Muscle layer of colon (tissue), 2 donors: ENCODE results near the gene DPM3.
"Not testable (repeated sequence)": the region's sequence is repeated elsewhere in the genome, so short reads cannot be mapped to it uniquely, and the experiment has no call there.

Experiments used
- H3K27ac ChIP-seq: one replicate; pipeline ENCODE4 v1.7.0; 2013; ENCODE audit warnings: low read depth, mild to moderate bottlenecking, low read length, moderate library complexity
- H3K27me3 ChIP-seq, 2 donors: one replicate each; pipeline ENCODE4 v1.7.0; 2013; ENCODE audit warnings: low read length in 2 of 2, mild to moderate bottlenecking in 2 of 2; ENCODE audit not compliant: insufficient read depth in 2 of 2, control insufficient read depth in 1 of 2
- H3K36me3 ChIP-seq: one replicate; pipeline ENCODE4 v1.7.0; 2013; ENCODE audit warnings: mild to moderate bottlenecking, low read length; ENCODE audit not compliant: insufficient read depth
- H3K4me1 ChIP-seq: one replicate; pipeline ENCODE4 v1.7.0; 2013; ENCODE audit warnings: mild to moderate bottlenecking, low read length; ENCODE audit not compliant: insufficient read depth
- H3K4me3 ChIP-seq, 2 donors: one replicate each; pipeline ENCODE4 v1.7.0; 2013; ENCODE audit warnings: low read length in 2 of 2, low read depth in 1 of 2, mild to moderate bottlenecking in 1 of 2, moderate library complexity in 1 of 2
- H3K9ac ChIP-seq: one replicate; pipeline ENCODE4 v1.7.0; 2013; ENCODE audit warnings: low read length
- H3K9me3 ChIP-seq: one replicate; pipeline ENCODE4 v1.7.0; 2013; ENCODE audit warnings: mild to moderate bottlenecking, low read length
- donor health status: abdominal sarcoma.
- donor health status: Adenocarcinoma of cecum.

Gene DPM3

DNA sequence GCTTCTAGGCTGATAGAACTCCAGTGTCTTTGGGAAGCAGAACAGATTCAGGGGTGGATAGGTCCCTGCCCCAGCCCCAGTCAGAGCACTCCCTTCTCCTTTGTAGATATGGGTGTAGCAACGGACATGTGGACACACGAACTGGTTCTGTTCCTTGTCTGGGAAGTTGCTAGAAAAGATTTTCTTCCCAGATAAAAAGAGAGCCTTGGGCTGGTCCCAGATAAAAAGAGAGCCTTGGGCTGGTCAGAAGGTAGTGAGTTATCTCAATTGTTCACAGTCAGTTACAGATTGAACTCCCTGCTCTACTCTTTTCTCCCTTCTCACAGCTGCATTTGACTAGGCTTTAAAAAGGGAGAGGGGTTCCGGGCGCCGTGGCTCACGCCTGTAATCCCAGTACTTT, 20.1 kb downstream of the DPM3 start:
- Histone ChIP-seq H3K9ac (no peak overlapping the region), H3K27ac (no peak overlapping the region)

DNA sequence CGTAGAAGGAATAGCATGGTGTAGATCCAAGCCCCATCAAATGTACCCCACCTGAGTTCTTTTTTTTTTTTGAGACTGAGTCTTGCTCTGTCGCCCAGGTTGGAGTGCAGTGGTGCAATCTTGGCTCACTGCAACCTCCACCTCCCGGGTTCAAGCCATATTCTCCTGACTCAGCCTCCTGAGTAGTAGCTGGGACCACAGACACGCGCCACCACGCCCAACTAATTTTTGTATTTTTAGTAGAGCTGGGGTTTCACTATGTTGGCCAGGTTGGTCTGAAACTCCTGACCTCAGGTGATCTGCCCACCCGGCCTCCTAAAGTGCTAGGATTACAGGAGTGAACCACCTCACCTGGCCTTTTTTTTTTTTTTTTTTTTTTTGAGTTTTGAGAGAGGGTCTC, 22.2 kb downstream of the DPM3 start:
- H3K27ac ChIP-seq: not testable (repeated sequence)

More for the DNA sequence above, 20.1 kb downstream of the DPM3 start:
- Histone ChIP-seq H3K27me3 (no peaks in the 10 kb centered on the region), H3K4me3 (no peak overlapping the region), H3K9me3 (no peaks in the 10 kb centered on the region), H3K36me3 (no peaks in the 10 kb centered on the region), H3K4me1 (no peaks in the 10 kb centered on the region)

DNA sequence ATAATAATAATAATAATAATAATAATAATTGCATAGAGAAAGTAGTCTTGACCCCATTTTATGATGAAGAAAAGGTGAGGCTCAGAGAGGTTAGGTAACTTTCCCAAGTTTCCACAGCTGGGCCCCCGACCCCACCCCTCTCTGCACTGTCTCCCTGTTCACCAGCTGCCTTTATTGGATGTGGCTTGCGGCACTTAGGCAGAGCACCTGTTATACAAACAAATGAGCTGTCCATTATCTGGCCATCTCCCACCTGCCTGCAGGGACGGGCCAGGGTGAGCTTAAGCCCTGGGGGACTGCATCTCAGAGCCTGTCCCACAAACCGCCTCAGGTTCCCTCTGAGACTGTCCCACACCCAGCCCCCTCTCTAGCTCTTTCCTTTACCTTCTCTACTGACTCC, 22.7 kb downstream of the DPM3 start:
- H3K9ac ChIP-seq: no peak overlapping the region
- H3K4me3 ChIP-seq: no peak overlapping the region
- H3K27me3 ChIP-seq: no peaks in the 10 kb centered on the region
- no peaks in the 10 kb centered on the region for H3K4me1 ChIP-seq
- no peak overlapping the region for H3K27ac ChIP-seq
- no peaks in the 10 kb centered on the region for H3K36me3 ChIP-seq
- H3K9me3 ChIP-seq: no peaks in the 10 kb centered on the region

More for the DNA sequence above, 22.2 kb downstream of the DPM3 start:
- H3K36me3 ChIP-seq, H3K4me1 ChIP-seq, H3K9me3 ChIP-seq, H3K27me3 ChIP-seq, H3K4me3 ChIP-seq, H3K9ac ChIP-seq: not testable (repeated sequence)

DNA sequence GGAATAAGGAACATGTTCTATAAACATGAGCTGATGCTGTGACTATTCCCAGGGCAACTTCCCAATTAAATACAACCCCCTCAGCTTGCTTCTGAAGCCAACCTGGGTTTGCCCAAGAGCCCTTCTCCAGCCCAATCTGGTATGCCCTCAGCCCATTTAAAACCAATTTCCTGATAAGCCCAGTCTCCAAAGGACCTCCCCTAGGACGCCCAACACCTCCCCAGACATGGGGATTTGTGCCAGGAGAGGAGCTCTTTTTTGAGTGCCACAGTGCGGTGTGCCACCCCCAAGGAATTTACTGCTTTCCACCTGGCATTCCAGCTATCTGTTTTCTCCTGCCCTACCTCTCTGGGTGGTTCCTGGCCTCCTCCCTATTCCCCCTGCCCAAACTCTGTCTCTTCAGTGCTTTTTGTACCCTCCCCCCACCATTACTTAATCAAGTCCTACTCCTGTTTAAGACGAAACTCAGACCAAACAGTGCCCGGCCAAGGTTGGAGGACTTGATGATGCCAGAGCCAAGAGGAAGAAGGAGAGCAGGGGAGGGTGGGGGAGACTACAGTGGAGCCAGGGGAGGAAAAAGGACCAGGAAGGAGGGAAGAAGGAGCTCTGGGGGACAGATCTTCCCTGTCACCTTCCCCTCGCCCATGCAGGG, 24.1 kb downstream of the DPM3 start:
- Histone ChIP-seq H3K9ac (no peak overlapping the region), H3K4me1 (no peaks in the 10 kb centered on the region), H3K27me3 (no peaks in the 10 kb centered on the region), H3K27ac (no peak overlapping the region), H3K4me3 (no peak overlapping the region), H3K36me3 (no peaks in the 10 kb centered on the region), H3K9me3 (no peaks in the 10 kb centered on the region)

DNA sequence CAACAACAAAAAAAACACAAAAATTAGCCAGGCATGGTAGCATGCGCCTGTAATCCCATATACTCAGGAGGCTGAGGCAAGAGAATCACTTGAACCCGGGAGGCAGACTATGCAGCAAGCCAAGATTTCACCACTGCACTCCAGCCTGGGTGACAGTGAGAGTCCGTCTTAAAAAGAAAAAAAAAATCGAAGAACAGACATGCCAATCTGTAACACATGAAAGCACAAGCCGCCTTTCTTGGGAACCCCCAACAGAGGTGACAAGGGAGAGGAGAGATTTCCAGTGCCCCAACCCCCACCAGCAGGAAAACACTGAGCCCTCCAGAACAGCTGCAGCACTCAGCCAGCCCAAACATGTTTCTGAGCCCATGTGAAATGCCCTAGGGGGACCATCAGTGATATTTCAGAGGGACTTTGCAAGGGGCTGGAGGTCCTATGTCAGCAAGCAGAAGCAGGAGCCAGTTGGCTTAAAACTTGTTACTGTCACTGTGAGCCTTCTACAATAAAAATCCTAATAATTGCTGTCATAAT, 26.8 kb downstream of the DPM3 start:
- Histone ChIP-seq H3K4me1 (no peaks in the 10 kb centered on the region), H3K27ac (no peak overlapping the region), H3K36me3 (no peaks in the 10 kb centered on the region), H3K4me3 (no peak overlapping the region), H3K27me3 (no peaks in the 10 kb centered on the region), H3K9me3 (no peaks in the 10 kb centered on the region), H3K9ac (no peak overlapping the region)

DNA sequence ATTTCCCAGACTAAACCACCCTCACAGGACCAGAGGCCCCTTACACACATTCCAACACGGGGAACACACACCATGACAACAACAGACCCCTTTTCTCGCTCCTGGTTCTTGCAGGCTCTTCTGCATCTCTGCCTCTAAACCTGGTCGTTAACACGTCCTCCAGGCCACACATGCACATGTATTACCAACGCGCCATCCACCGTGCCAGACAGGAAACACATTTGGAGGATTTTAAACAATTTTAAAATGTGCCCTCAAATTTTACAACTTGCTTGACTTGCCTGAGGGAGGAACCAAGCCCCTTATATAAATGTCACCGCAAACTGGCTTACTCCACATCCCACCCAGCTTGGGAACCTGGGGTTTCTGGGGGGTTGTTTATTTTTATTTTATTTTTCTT, 29.5 kb downstream of the DPM3 start:
- no peaks in the 10 kb centered on the region for H3K4me1 ChIP-seq
- no peaks in the 10 kb centered on the region for H3K27me3 ChIP-seq
- H3K9me3 ChIP-seq: no peaks in the 10 kb centered on the region
- no peak overlapping the region for H3K4me3 ChIP-seq
- H3K9ac ChIP-seq: no peak overlapping the region
- no peak overlapping the region for H3K27ac ChIP-seq
- no peaks in the 10 kb centered on the region for H3K36me3 ChIP-seq

DNA sequence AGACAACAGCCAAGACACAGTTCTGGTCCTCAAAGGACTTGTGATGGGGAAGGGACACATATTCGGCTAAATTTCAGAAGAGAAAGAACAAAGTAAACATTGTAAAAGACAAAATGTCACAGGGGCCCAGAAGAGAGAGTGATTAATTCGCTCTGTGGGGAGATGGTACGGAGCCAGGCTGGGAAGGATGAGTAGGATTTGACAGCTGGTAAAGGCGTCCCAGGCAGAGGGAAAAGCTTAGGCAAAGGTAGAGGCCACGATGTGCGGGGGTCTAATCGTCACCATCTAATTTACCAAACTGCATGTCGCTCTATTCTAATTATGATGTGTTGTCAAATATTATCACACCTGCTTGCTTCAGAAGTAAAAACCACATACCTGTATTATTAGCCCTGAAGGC, 29.9 kb downstream of the DPM3 start:
- Histone ChIP-seq H3K4me3 (no peak overlapping the region), H3K9ac (no peak overlapping the region), H3K36me3 (no peaks in the 10 kb centered on the region), H3K27me3 (no peaks in the 10 kb centered on the region), H3K27ac (no peak overlapping the region), H3K9me3 (no peaks in the 10 kb centered on the region), H3K4me1 (no peaks in the 10 kb centered on the region)

DNA sequence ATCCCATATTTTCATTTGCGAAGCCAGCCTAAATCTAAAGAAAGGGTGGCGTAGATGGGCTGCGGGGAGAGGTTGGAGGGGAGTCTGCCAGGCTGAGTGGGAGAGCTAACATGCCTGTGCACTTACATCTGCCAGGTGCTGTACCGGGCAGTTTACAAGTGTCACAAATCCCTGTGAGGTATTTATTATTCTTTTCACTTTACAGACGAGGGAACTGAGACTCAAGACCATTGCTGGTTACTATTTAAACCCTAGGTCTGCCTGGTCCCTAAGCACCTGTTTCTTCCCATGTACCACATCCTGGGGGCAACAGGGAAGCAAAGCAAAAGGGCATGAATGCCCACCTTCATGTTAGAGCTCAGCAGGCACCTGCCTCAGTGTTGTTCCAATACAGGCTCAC, 32.0 kb downstream of the DPM3 start:
- no peaks in the 10 kb centered on the region for H3K9me3 ChIP-seq
- H3K36me3 ChIP-seq: no peaks in the 10 kb centered on the region
- no peak overlapping the region for H3K27ac ChIP-seq
- H3K9ac ChIP-seq: no peak overlapping the region
- H3K4me3 ChIP-seq: no peak overlapping the region
- H3K4me1 ChIP-seq: no peaks in the 10 kb centered on the region
- no peaks in the 10 kb centered on the region for H3K27me3 ChIP-seq

DNA sequence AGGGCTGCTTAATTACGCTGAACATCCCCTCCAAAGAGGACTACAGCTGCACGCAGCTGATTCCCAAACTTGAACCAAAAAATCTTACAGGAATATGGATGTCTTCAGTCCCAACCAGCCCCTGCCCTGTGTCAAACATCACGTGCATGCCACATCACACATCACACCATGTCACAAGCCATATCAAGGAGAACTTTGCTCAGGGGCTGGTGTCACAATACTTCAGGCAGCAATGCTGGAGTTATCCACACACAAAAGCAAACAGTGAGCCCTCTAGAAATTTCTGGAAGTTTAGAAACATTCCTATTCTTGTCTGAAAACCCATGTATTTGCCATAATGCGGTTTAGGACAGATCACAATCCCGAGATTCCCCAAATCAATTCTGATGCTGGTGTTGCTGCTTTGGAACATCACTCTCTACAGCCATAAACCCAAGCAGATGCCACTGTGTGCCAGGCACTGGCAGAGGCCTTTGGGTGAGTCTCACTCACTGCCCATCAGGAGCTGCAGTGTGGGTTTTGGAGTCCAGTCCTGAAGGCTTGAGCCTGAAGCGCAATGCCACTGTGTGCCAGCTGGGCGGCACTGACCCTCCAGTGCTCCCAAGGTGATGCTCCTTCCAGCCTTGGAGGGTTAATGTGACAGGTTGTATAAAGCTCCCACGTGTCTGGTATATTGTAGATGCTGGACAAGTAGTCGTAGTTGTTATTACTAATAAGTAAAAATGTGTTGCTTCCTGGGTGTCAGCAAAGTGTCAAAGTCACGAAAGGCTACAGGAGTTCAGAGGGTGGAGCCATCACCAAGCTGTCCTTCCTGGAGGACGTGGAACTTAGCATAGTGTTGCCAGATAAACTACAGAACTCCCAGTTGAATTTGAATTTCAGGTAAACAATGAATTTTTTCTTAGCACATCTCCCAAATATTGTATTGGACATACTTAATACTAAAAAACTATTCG, 32.7 kb downstream of the DPM3 start:
- Histone ChIP-seq H3K27ac (no peak overlapping the region), H3K36me3 (no peaks in the 10 kb centered on the region), H3K9me3 (no peaks in the 10 kb centered on the region), H3K9ac (no peak overlapping the region), H3K27me3 (no peaks in the 10 kb centered on the region), H3K4me3 (no peak overlapping the region), H3K4me1 (no peaks in the 10 kb centered on the region)

DNA sequence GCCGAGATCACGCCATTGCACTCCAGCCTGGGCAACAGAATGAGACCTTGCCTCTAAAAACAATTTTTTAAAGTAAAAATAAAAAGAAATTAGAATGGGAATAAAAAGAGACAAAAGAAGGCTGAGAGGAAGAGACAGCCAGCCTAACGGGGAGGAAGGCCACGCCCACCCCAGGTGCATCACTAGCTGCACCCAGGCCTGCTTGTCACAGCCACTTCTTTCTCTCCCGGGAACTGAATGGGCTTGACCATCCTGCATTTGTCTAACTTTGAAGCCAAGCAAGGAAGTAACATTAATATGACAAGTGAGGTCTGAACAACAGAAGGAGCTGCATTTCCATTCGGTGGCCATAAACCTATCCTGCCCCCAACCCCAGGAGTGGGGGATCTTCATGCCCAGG, 33.5 kb downstream of the DPM3 start:
- Histone ChIP-seq H3K9ac (no peak overlapping the region), H3K27me3 (no peaks in the 10 kb centered on the region), H3K27ac (no peak overlapping the region), H3K4me1 (no peaks in the 10 kb centered on the region), H3K9me3 (no peaks in the 10 kb centered on the region), H3K4me3 (no peak overlapping the region), H3K36me3 (no peaks in the 10 kb centered on the region)

DNA sequence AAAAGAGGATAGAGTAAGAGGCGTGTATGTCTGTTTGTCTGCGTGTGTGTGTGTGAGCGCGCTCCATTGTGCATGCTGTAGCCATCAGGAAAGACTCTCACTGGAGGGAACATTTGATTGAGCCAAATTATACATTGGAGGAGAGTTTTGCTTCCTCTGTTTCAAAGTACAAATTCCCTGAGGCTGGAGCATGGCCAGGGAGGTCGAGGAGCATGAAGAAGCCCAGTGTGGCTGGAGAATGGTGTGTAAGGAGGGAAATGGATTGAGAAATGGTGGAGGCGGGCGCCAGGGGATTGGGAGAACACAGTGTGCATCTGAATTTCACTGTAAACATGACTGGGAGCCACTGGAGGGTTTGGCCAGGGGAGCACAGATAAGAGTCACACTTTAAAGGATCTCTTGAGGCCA, 34.7 kb downstream of the DPM3 start:
- Histone ChIP-seq H3K4me3 (no peak overlapping the region), H3K9ac (no peak overlapping the region), H3K27me3 (no peaks in the 10 kb centered on the region), H3K27ac (no peak overlapping the region), H3K9me3 (no peaks in the 10 kb centered on the region), H3K36me3 (no peaks in the 10 kb centered on the region), H3K4me1 (no peaks in the 10 kb centered on the region)
